ENCODE results near the gene MBOAT7.

Gene MBOAT7

GRCh38 chr19:54154603-54155345, 34.6 kb downstream of the MBOAT7 start:
- H3K27ac Mint-ChIP-seq, result peak overlapping the region; percentile 91
- H3K36me3 Mint-ChIP-seq (ENCODE audit: low read depth), result peaks cover 89% of the 10 kb centered on the region
- H3K4me1 Mint-ChIP-seq (ENCODE audit: low read depth), result peaks cover 44% of the 10 kb centered on the region
- H3K27me3 Mint-ChIP-seq, result no peaks in the 10 kb centered on the region
- H3K4me3 Mint-ChIP-seq, result no peak overlapping the region
- DNase-seq, result peak; percentile 49
- H3K9me3 Mint-ChIP-seq, result no peaks in the 10 kb centered on the region

- Mint-ChIP-seq H3K9me3 (no peaks in the 10 kb centered on the region), H3K4me1 (ENCODE audit: low read depth) (peaks cover 40% of the 10 kb centered on the region), H3K27ac (peak overlapping the region; percentile 91), H3K36me3 (ENCODE audit: low read depth) (peaks cover 94% of the 10 kb centered on the region), H3K27me3 (no peaks in the 10 kb centered on the region), H3K4me3 (no peak overlapping the region)
- no peak for DNase-seq
These were observed 35.6 kb downstream of the MBOAT7 start for GRCh38 chr19:54153731-54154326.

- DNase-seq, result no peak
- H3K27ac Mint-ChIP-seq, result peak overlapping the region; percentile 91
- peaks cover 90% of the 10 kb centered on the region for H3K36me3 Mint-ChIP-seq (ENCODE audit: low read depth)
- H3K4me1 Mint-ChIP-seq (ENCODE audit: low read depth), result peaks cover 31% of the 10 kb centered on the region
- H3K27me3 Mint-ChIP-seq, result no peaks in the 10 kb centered on the region
- H3K9me3 Mint-ChIP-seq, result no peaks in the 10 kb centered on the region
- no peak overlapping the region for H3K4me3 Mint-ChIP-seq
These were observed 36.4 kb downstream of the MBOAT7 start for GRCh38 chr19:54152878-54153524.

- no peak overlapping the region for H3K4me3 Mint-ChIP-seq
- no peak overlapping the region for H3K27ac Mint-ChIP-seq
- peaks cover 30% of the 10 kb centered on the region for H3K4me1 Mint-ChIP-seq (ENCODE audit: low read depth)
- H3K9me3 Mint-ChIP-seq, result no peaks in the 10 kb centered on the region
- no peaks in the 10 kb centered on the region for H3K27me3 Mint-ChIP-seq
- DNase-seq, result no peak
- H3K36me3 Mint-ChIP-seq (ENCODE audit: low read depth), result peaks cover 90% of the 10 kb centered on the region
These were observed 37.1 kb downstream of the MBOAT7 start for GRCh38 chr19:54152267-54152666.

GRCh38 chr19:54151362-54152035, 37.9 kb downstream of the MBOAT7 start:
- H3K36me3 Mint-ChIP-seq (ENCODE audit: low read depth), result peaks cover 90% of the 10 kb centered on the region
- no peaks in the 10 kb centered on the region for H3K9me3 Mint-ChIP-seq
- H3K4me3 Mint-ChIP-seq, result no peak overlapping the region
- H3K27me3 Mint-ChIP-seq, result no peaks in the 10 kb centered on the region
- H3K4me1 Mint-ChIP-seq (ENCODE audit: low read depth), result peaks cover 24% of the 10 kb centered on the region
- peak overlapping the region; percentile 40 for H3K27ac Mint-ChIP-seq
- DNase-seq, result no peak

- Mint-ChIP-seq H3K4me1 (ENCODE audit: low read depth) (peaks cover 13% of the 10 kb centered on the region), H3K4me3 (no peak overlapping the region), H3K36me3 (ENCODE audit: low read depth) (peaks cover 93% of the 10 kb centered on the region), H3K9me3 (no peaks in the 10 kb centered on the region), H3K27ac (peak overlapping the region; percentile 68), H3K27me3 (no peaks in the 10 kb centered on the region)
- no peak for DNase-seq
These were observed 40.2 kb downstream of the MBOAT7 start for GRCh38 chr19:54149021-54149812.

GRCh38 chr19:54148158-54148557, 41.2 kb downstream of the MBOAT7 start:
- Mint-ChIP-seq H3K36me3 (ENCODE audit: low read depth) (peaks cover 93% of the 10 kb centered on the region), H3K4me3 (no peak overlapping the region), H3K27me3 (no peaks in the 10 kb centered on the region), H3K27ac (no peak overlapping the region), H3K4me1 (ENCODE audit: low read depth) (peaks cover 2% of the 10 kb centered on the region), H3K9me3 (no peaks in the 10 kb centered on the region)
- no peak for DNase-seq

- no peak overlapping the region for H3K4me3 Mint-ChIP-seq
- peaks cover 2% of the 10 kb centered on the region for H3K4me1 Mint-ChIP-seq (ENCODE audit: low read depth)
- no peak for DNase-seq
- no peaks in the 10 kb centered on the region for H3K9me3 Mint-ChIP-seq
- peaks cover 95% of the 10 kb centered on the region for H3K36me3 Mint-ChIP-seq (ENCODE audit: low read depth)
- H3K27ac Mint-ChIP-seq, result no peak overlapping the region
- no peaks in the 10 kb centered on the region for H3K27me3 Mint-ChIP-seq
These were observed 41.7 kb downstream of the MBOAT7 start for GRCh38 chr19:54147676-54148075.

- Mint-ChIP-seq H3K9me3 (no peaks in the 10 kb centered on the region), H3K4me3 (no peak overlapping the region), H3K36me3 (ENCODE audit: low read depth) (peaks cover 94% of the 10 kb centered on the region), H3K4me1 (ENCODE audit: low read depth) (peaks cover 10% of the 10 kb centered on the region), H3K27me3 (no peaks in the 10 kb centered on the region), H3K27ac (no peak overlapping the region)
- no peak for DNase-seq
These were observed 43.7 kb downstream of the MBOAT7 start for GRCh38 chr19:54145541-54146158.

- Mint-ChIP-seq H3K27ac (peak overlapping the region; percentile 64), H3K9me3 (no peaks in the 10 kb centered on the region), H3K4me1 (ENCODE audit: low read depth) (peaks cover 31% of the 10 kb centered on the region), H3K27me3 (no peaks in the 10 kb centered on the region), H3K36me3 (ENCODE audit: low read depth) (peaks cover 89% of the 10 kb centered on the region), H3K4me3 (no peak overlapping the region)
- no peak for DNase-seq
These were observed 47.1 kb downstream of the MBOAT7 start for GRCh38 chr19:54142166-54142780.

- Mint-ChIP-seq H3K4me1 (ENCODE audit: low read depth) (peaks cover 37% of the 10 kb centered on the region), H3K9me3 (no peaks in the 10 kb centered on the region), H3K27me3 (no peaks in the 10 kb centered on the region), H3K36me3 (ENCODE audit: low read depth) (peaks cover 80% of the 10 kb centered on the region), H3K4me3 (no peak overlapping the region), H3K27ac (peak overlapping the region; percentile 56)
- DNase-seq, result no peak
These were observed 48.0 kb downstream of the MBOAT7 start for GRCh38 chr19:54141356-54141755.

GRCh38 chr19:54138489-54139256, 50.7 kb downstream of the MBOAT7 start:
- H3K27ac Mint-ChIP-seq, result peak overlapping the region; percentile 98
- H3K27me3 Mint-ChIP-seq, result no peaks in the 10 kb centered on the region
- H3K9me3 Mint-ChIP-seq, result no peaks in the 10 kb centered on the region
- H3K4me1 Mint-ChIP-seq (ENCODE audit: low read depth), result peaks cover 43% of the 10 kb centered on the region
- peak; percentile 63 for DNase-seq
- H3K4me3 Mint-ChIP-seq, result peak overlapping the region; percentile 92
- peaks cover 53% of the 10 kb centered on the region for H3K36me3 Mint-ChIP-seq (ENCODE audit: low read depth)

Data from activated T-cell treated with anti-CD3 and anti-CD28 coated beads, Interleukin-2, amount 50 U/mL, for 24 hours (primary cell).